Peyer's patch (tissue), 4 donors: ENCODE measurements around the gene SLC45A3. TPM values are rescaled to one million over a fixed set of nuclear protein-coding genes. Genes with fewer than 3 reads are reported as not detected.

Experiments used
- DNase-seq, 3 donors: peaks; one replicate each; pipeline ENCODE4 v3.0.0-alpha.2; 2017 to 2019
- H3K27ac ChIP-seq, 4 donors: fragments of 200-600 bp; sonication (generic); one replicate each; pipeline ENCODE4 v1.5.1; 2016 to 2019
- H3K27me3 ChIP-seq, 2 donors: fragments of 200-600 bp; sonication (generic); one replicate each; pipeline ENCODE4 v1.5.1; 2019
- H3K36me3 ChIP-seq, 3 donors: fragments of 200-600 bp; sonication (generic); one replicate each; pipeline ENCODE4 v1.5.1; 2016 to 2019
- H3K4me1 ChIP-seq, 4 donors: fragments of 200-600 bp; sonication (generic); one replicate each; pipeline ENCODE4 v1.5.1; 2016 to 2019
- H3K4me3 ChIP-seq, 4 donors: fragments of 200-600 bp; sonication (generic); 1 replicate in 3 of 4; 2 replicates in 1 of 4; pipeline ENCODE4 v1.5.1; 2016 to 2019; ENCODE audit warnings: mild to moderate bottlenecking in 1 of 4
- H3K9me3 ChIP-seq, 4 donors: fragments of 200-600 bp; sonication (generic); one replicate each; pipeline ENCODE4 v1.5.1; 2016 to 2019; ENCODE audit warnings: mild to moderate bottlenecking in 1 of 4
- CTCF ChIP-seq, 6 experiments: fragments of 450-650 bp in 4 of 6; fragments of 200-600 bp in 2 of 6; sonication (generic) in 1 of 6; IDR thresholded peaks; one replicate each; pipeline ENCODE4 v1.5.1; 2017 to 2019; ENCODE audit warnings: antibody characterized with exemption in 6 of 6, mild to moderate bottlenecking in 3 of 6, moderate library complexity in 1 of 6
- POLR2A ChIP-seq, 2 donors: fragments of 450-650 bp; IDR thresholded peaks; one replicate each; pipeline ENCODE4 v1.5.1; 2017; ENCODE audit warnings: antibody characterized with exemption in 2 of 2, mild to moderate bottlenecking in 2 of 2, moderate library complexity in 2 of 2
- total RNA-seq, 4 donors: library from RNA; depleted of rRNA; stranded (reverse); fragments of >200 nt; gene quantifications; one replicate each; pipeline ENCODE4 v1.1.0, GENCODE V29; 2016

Gene SLC45A3
- total RNA-seq, 4 donors from 2014 or later = 7.4 to 16.0 (median 11.2) TPM

- Histone ChIP-seq H3K27me3 (no peaks in the 10 kb centered on the region), H3K4me1 (no peaks in the 10 kb centered on the region), H3K4me3 (no peak overlapping the region), H3K27ac (no peak overlapping the region), H3K9me3 (no peaks in the 10 kb centered on the region), H3K36me3 (no peaks in the 10 kb centered on the region)
- no peak for TF ChIP-seq POLR2A (IDR thresholded peaks at IDR 0.05)
- TF ChIP-seq CTCF (IDR thresholded peaks at IDR 0.05) = no peak
- DNase-seq = no peak
These were observed 13.2 kb upstream of the SLC45A3 start for GRCh38 chr1:205693421-205693991.

- Histone ChIP-seq H3K4me3 (no peak overlapping the region), H3K9me3 (no peaks in the 10 kb centered on the region), H3K36me3 (no peaks in the 10 kb centered on the region), H3K4me1 (no peaks in the 10 kb centered on the region), H3K27me3 (no peaks in the 10 kb centered on the region), H3K27ac (no peak overlapping the region)
- no peak for DNase-seq
- no peak for TF ChIP-seq CTCF (IDR thresholded peaks at IDR 0.05)
- no peak for TF ChIP-seq POLR2A (IDR thresholded peaks at IDR 0.05)
These were observed 12.1 kb upstream of the SLC45A3 start for GRCh38 chr1:205692423-205692822.

DNA sequence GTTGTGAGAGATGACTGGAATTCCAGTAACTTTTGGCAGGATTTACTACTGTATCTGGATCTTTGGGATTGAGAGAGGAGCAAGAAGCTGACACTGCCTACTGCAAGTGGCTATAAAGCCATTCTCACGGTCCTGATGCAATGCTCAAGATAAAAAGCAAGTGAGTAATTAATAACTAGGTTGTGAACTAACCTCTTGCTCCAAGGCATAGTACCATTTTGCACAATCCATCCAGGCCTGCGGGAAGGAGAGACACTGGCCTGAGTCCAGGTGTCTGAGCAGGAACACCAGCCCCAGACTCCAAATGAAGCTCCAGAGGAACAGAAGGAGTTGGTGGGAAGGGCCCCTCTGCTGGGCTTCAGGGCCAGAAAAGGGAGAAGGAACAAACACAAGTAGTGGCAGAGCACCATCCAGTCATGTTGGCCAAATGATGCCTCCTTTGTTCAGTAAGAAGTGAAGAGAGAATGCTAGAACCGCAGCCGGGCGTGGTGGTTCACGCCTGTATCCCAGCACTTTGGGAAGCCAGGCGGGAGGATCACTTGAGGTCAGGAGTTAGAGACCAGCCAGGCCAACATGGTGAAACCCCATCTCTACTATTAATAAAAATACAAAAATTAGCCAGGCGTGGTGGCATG lies 9.9 kb upstream of the SLC45A3 start:
- H3K27me3 ChIP-seq = no peaks in the 10 kb centered on the region
- H3K9me3 ChIP-seq = no peaks in the 10 kb centered on the region
- H3K4me1 ChIP-seq = no peaks in the 10 kb centered on the region
- no peaks in the 10 kb centered on the region for H3K36me3 ChIP-seq
- H3K27ac ChIP-seq = no peak overlapping the region
- DNase-seq = no peak
- TF ChIP-seq CTCF (IDR thresholded peaks at IDR 0.05) (no peak), POLR2A (IDR thresholded peaks at IDR 0.05) (no peak)
- H3K4me3 ChIP-seq = no peak overlapping the region

DNA sequence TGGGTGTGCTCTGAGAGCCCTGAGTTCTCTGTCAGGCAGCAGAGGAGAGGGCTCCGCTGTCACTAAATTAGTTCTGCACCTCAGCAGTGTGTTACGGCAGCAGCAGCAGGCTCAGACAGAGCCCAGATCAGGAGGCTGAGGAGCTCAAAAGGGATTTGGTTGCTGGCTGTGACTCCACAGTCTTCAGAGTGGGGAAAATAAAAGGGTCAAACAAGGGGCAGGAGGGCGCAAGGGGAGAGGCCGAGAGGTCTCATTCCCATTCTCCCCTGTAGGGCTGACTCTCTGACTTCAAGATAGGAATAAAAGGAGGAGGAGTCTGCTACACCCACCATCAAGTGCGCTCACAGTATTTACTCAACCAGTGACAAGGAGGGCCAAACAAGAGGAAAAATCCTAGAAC lies 9.2 kb upstream of the SLC45A3 start:
- TF ChIP-seq CTCF (IDR thresholded peaks at IDR 0.05) (no peak), POLR2A (IDR thresholded peaks at IDR 0.05) (no peak)
- Histone ChIP-seq H3K4me3 (no peak overlapping the region), H3K9me3 (no peaks in the 10 kb centered on the region), H3K27me3 (no peaks in the 10 kb centered on the region), H3K4me1 (no peaks in the 10 kb centered on the region), H3K27ac (no peak overlapping the region), H3K36me3 (no peaks in the 10 kb centered on the region)
- no peak for DNase-seq

DNA sequence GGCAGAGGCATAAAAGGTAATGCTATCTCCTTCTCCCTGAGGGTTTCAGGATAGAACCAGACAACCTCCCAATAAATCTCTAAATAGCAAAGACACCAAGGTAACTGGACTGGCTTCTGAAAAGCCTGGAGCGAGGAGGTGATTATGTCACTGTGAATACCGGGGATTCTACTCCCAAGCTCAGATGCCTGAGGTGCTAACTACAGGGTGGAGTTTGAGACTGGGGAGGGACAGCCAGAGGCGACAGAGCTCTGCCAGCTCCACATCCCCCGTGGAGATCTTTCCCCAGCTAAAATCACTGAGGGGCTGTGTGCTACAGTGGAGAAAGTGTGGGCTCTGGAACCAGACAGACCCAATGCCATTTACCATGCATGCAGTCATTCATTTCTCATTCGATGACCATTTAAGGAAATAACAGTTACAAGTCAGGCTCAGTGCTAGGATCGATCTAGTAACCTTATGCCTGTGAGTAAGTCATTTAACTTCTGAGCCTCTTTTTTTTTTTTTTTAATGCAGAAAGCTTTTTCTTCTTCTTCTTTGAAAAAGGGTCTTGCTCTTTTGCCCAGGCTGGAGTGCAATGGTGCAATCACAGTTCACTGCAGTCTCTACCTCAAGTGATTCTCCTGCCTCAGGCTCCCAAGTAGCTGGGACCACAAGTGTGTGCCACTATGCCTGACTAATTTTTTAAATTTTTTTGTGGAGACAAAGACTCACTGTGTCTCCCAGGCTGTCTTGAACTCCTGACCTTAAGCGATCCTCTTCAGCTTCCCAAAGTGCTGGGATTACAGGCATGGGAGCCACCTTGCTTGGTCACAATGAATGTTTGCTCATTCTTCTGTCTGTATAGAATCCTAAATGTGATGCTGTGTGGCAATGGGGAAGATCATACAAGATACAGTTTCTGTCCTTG lies 8.1 kb upstream of the SLC45A3 start:
- no peak overlapping the region for H3K4me3 ChIP-seq
- H3K9me3 ChIP-seq = no peaks in the 10 kb centered on the region
- H3K27ac ChIP-seq = no peak overlapping the region
- no peak for DNase-seq
- no peaks in the 10 kb centered on the region for H3K27me3 ChIP-seq
- no peak for TF ChIP-seq CTCF (IDR thresholded peaks at IDR 0.05)
- no peak for TF ChIP-seq POLR2A (IDR thresholded peaks at IDR 0.05)
- H3K4me1 ChIP-seq = no peaks in the 10 kb centered on the region
- H3K36me3 ChIP-seq = no peaks in the 10 kb centered on the region
